Kidney epithelial cell (primary cell): ENCODE data around the gene LMO1. TPM values are rescaled to one million over a fixed set of nuclear protein-coding genes. Genes with fewer than 3 reads are reported as not detected.
A peak's percentile ranks its signal among the peaks of the same experiment; 100 is the strongest.

Experiments used
- DNase-seq: peaks from one replicate; pipeline ENCODE4 v3.0.0-alpha.2; 2010; ENCODE audit warnings: low read depth
- H3K27me3 ChIP-seq: 2 replicates; pipeline ENCODE4 v1.6.0; 2011; ENCODE audit warnings: low read length; ENCODE audit not compliant: control insufficient read depth, insufficient read depth
- H3K36me3 ChIP-seq: 2 replicates; pipeline ENCODE4 v1.5.1; 2011; ENCODE audit warnings: low read length; ENCODE audit not compliant: control insufficient read depth, insufficient read depth
- H3K4me3 ChIP-seq: 2 replicates; pipeline ENCODE4 v1.5.1; 2011; ENCODE audit warnings: low read depth, mild to moderate bottlenecking, control low read depth, low read length
- CTCF ChIP-seq: IDR thresholded peaks from 2 replicates; pipeline ENCODE4 v1.5.1; 2011; ENCODE audit warnings: mild to moderate bottlenecking, moderate library complexity, low read length, control low read depth, inconsistent platforms; ENCODE audit not compliant: insufficient read depth, poor library complexity, severe bottlenecking
- total RNA-seq: library from RNA; depleted of rRNA; stranded (reverse); fragments of >200 nt; gene quantifications from 2 replicates; pipeline ENCODE4 v1.2.3, GENCODE V29; 2015

LMO1 gene
- total RNA-seq, 1 donor from 2014 or later = 0.50 TPM

DNA sequence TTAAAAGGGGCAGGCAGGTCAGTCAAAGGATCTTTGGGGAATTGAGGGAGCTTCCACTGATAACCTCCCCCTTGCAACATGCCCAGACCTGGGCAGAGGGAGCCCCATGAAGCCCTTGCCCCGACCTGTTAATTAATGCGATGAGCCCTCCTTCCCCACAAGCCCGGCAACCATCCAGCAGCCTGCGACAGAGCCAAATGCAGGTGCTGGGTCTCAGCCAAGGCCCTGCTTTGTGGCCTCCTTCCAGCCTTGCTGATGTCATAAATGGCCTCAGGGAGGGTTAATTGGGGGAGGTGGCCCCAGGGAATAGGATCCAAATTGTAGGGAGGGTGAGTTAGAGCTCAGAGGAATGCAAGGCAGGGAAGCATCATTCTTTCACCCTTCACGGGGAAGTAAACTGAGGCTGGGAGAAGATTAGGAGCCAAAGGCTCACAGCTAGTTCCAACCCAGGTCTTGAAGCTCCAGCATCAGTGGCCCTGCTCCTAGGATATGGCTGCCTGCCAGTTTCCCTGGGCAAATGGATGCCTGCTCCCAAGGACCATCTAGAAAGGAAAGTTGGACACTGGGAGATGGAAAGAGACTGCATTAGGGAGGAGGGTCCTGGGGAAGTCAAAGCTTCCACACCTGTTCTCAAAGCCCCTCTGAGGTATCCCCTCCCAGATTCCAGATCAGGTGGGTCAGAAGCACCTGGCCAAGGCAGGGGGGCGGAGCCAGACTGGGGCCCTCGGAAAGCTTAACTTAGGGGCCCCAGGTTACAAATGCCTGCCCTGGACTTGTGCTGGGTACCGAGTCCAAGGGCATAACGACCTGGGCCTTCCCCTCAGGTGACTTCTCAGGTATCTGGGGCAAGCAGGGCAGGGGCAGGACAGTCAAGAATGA is 34.1 kb downstream of the LMO1 start:
- TF ChIP-seq CTCF = no peak
- Histone ChIP-seq H3K36me3 (no peaks in the 10 kb centered on the region), H3K4me3 (no peak overlapping the region), H3K27me3 (peaks cover 2% of the 10 kb centered on the region)
- DNase-seq = no peak

DNA sequence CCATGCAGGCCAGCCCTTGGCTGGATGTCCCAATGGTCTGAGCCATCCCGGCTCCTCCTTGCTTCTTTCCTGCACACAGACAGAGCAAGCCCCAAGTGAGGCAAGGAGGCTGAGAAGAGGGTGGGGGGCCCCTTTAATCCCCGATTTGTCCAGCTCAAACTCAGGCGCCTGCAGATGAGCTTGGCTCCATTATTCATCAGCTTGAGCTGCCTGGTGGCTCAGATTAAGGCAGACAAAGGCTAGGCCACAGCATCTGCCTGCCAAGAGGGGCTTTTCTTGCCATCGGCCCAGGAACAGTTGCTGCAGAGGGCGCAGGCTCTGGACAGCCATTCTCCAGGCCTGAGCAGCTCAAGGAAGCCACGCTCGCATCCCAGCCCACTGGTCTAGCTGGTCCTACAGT is 35.4 kb downstream of the LMO1 start:
- Histone ChIP-seq H3K4me3 (no peak overlapping the region), H3K36me3 (no peaks in the 10 kb centered on the region), H3K27me3 (peaks cover 3% of the 10 kb centered on the region)
- DNase-seq = no peak
- TF ChIP-seq CTCF = no peak

DNA sequence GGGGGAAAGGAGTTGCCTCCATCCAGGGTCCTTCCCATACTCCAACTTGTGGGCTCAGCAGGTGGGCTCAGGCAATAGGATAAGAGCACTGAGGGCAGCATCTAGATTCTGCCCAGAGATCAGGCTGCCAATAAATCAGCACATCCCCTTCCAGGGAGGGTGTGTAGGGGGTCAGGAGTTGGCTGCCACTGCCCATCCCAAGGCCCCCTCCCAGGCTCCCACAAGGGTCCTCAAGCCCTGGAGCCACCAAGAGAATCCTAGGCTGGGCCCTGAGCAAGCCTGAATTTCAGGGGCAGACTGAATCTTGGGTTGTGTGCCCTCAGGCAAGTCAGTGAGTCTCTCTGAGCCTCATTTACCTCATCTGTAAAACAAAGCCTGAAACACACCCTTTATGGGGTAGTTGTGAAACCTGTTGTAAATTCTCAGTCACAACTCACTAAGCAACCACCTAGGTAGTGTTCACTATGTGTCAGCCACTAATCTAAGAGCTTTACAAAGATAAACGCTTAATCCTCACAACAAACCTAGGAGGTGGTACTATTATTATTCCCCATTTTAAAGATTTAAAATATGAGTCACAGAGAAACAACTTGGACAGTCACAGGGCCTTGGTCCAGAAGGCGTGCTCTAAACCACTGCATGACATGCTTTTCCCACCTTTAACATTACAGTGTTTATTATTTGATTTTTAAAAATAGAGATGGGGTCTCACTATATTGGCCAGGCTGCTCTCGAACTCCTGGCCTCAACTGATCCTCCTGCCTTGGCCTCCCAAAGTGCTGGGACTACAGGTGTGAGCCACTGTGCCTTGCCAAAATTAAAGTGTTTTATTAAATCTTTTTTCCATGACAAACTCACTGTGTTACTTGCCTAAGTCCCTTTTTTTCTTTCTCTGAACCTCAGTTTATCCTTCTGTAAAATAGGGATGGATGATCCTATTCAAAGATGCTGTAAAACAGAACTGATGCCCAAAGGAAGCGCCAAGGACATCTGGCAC is 36.2 kb downstream of the LMO1 start:
- H3K27me3 ChIP-seq = peaks cover 3% of the 10 kb centered on the region
- peak; percentile 67 for DNase-seq
- no peaks in the 10 kb centered on the region for H3K36me3 ChIP-seq
- no peak overlapping the region for H3K4me3 ChIP-seq
- TF ChIP-seq CTCF = no peak

- Histone ChIP-seq H3K27me3 (peaks cover 12% of the 10 kb centered on the region), H3K4me3 (no peak overlapping the region), H3K36me3 (no peaks in the 10 kb centered on the region)
- DNase-seq = peak; percentile 9
- TF ChIP-seq CTCF = peak; percentile 92
Observed at GRCh38 chr11:8225589-8226036, 38.1 kb downstream of the LMO1 start.

GRCh38 chr11:8224711-8225110 is 39.0 kb downstream of the LMO1 start:
- Histone ChIP-seq H3K27me3 (peaks cover 17% of the 10 kb centered on the region), H3K36me3 (no peaks in the 10 kb centered on the region), H3K4me3 (no peak overlapping the region)
- TF ChIP-seq CTCF = no peak
- DNase-seq = no peak
